ENCODE data around the gene NAPSA. TPM values are rescaled to one million over a fixed set of nuclear protein-coding genes. Genes with fewer than 3 reads are reported as not detected.

NAPSA gene
- total RNA-seq, 1 donor = not detected

DNA sequence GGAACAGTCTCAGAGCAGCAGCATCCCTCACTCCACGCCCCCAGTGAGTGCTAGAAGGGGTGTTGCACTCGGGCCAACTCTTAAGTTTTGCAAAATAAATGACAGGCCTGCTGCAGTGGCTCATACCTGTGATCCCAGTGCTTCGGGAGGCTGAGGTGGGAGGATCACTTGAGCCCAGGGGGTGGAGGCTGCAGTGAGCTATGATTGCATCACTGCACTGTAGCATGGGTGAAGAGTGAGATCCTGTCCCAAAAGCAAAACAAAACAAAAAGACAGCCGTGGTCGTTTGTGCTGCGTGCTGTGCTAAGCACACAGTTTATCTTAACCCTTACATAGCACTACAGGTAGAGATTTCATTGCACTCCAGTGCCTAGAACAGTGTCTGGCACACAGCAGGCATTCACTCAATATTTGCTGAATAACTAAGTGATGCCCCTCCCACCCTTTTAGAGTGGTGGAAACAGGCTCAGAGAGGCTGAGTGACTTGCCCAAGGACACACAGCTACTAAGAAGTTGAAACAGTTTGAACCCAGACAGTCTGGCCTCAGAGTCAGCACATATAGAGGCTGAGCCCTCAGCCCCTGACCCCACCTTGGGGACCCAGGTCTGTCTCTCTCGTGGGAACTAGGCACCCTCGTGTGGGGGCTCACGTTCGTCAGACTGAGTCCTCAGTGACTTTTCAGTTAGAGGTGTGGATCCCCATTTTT, 54.5 kb downstream of the NAPSA start:
- no peak for DNase-seq (ENCODE audit: low read depth)
- H3K4me3 ChIP-seq (ENCODE audit: low read depth, low read length) = no peak overlapping the region
- TF ChIP-seq, protein P1, sequence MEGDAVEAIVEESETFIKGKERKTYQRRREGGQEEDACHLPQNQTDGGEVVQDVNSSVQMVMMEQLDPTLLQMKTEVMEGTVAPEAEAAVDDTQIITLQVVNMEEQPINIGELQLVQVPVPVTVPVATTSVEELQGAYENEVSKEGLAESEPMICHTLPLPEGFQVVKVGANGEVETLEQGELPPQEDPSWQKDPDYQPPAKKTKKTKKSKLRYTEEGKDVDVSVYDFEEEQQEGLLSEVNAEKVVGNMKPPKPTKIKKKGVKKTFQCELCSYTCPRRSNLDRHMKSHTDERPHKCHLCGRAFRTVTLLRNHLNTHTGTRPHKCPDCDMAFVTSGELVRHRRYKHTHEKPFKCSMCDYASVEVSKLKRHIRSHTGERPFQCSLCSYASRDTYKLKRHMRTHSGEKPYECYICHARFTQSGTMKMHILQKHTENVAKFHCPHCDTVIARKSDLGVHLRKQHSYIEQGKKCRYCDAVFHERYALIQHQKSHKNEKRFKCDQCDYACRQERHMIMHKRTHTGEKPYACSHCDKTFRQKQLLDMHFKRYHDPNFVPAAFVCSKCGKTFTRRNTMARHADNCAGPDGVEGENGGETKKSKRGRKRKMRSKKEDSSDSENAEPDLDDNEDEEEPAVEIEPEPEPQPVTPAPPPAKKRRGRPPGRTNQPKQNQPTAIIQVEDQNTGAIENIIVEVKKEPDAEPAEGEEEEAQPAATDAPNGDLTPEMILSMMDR (IDR thresholded peaks at IDR 0.05; ENCODE audit: insufficient read depth, low read length) = no peak

DNA sequence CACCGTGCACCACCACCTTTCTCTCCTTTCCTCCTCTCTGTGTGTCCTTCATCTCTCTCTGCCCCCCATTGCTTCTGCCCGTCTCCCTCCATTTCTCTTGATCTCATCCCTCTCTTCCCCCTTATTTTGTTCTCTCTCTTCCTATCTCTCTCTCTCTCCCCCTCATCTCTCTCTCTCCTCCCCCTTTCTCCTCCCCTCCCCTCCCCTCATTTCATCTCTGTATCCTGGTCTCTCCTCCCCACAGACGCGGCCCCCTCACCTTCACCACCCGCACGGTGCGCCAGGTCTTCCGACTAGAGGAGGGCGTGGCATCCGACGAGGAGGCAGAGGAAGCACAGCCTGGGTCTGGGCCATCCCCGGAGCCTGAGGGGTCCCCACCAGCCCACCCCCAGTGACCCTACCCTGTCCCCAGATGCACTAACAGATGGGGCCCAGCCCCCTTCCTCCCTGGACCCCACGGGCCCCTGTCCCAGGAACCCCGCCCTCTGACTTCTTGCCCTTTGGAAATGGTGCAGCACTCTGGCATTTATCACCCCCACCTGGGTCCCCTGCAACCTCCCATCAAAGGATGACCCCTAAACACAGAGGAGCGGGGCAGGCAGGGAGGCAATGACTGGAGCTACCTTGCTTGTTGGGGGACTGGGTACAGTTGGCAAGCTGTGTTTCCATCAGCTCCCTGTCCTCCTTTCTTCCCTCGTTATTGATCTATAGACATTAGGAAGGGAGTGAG, 55.9 kb downstream of the NAPSA start:
- TF ChIP-seq, protein P1 (IDR thresholded peaks at IDR 0.05; ENCODE audit: insufficient read depth, low read length) = no peak
- no peak for DNase-seq (ENCODE audit: low read depth)
- no peak overlapping the region for H3K4me3 ChIP-seq (ENCODE audit: low read depth, low read length)

DNA sequence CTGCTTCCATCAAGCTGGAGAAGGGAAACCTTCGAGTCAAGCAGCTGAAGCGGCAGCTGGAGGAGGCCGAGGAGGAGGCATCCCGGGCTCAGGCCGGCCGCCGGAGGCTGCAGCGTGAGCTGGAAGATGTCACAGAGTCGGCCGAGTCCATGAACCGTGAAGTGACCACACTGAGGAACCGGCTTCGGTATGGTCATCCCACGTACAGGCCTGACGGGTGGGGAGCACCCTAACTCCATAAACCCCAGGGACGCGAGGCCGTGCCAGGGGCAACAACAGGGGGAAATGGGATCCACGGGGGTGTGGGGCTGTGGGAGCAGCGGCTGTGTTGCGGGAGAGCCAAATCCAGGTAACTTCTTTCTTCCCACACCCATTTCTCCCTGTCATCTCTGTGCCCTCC, 56.4 kb downstream of the NAPSA start:
- H3K4me3 ChIP-seq (ENCODE audit: low read depth, low read length) = no peak overlapping the region
- DNase-seq (ENCODE audit: low read depth) = no peak
- TF ChIP-seq, protein P1 (IDR thresholded peaks at IDR 0.05; ENCODE audit: insufficient read depth, low read length) = no peak

Other genes with a start within 250 kb of the NAPSA start
- not detected in 2 replicates for gene IZUMO2, start 202.4 kb downstream of the NAPSA start, total RNA-seq (ENCODE audit: low replicate concordance)
- not detected in 2 replicates for gene MYH14, start 162.0 kb downstream of the NAPSA start, total RNA-seq (ENCODE audit: low replicate concordance)
- not detected in 2 replicates for gene KCNC3, start 36.3 kb downstream of the NAPSA start, total RNA-seq (ENCODE audit: low replicate concordance)
- gene NR1H2, start 10.8 kb upstream of the NAPSA start, total RNA-seq (ENCODE audit: low replicate concordance) = 47.7 and 59.7 TPM in 2 replicates
- gene POLD1, start 18.7 kb upstream of the NAPSA start, total RNA-seq (ENCODE audit: low replicate concordance) = 8.8 and 29.3 TPM in 2 replicates
- not detected in 2 replicates for gene SPIB, start 53.3 kb upstream of the NAPSA start, total RNA-seq (ENCODE audit: low replicate concordance)
- gene MYBPC2, start 67.3 kb upstream of the NAPSA start, total RNA-seq (ENCODE audit: low replicate concordance) = not detected in 2 replicates
- gene EMC10, start 110.9 kb upstream of the NAPSA start, total RNA-seq (ENCODE audit: low replicate concordance) = 22.8 and 35.2 TPM in 2 replicates
- gene GARIN5A, start 111.2 kb upstream of the NAPSA start, total RNA-seq (ENCODE audit: low replicate concordance) = not detected in 2 replicates
- 12.1 and 26.7 TPM in 2 replicates for gene JOSD2, start 145.6 kb upstream of the NAPSA start, total RNA-seq (ENCODE audit: low replicate concordance)
- not detected in 2 replicates for gene ASPDH, start 148.3 kb upstream of the NAPSA start, total RNA-seq (ENCODE audit: low replicate concordance)
- not detected in 2 replicates for gene LRRC4B, start 202.8 kb upstream of the NAPSA start, total RNA-seq (ENCODE audit: low replicate concordance)

All from fibroblast of the aortic adventitia (primary cell).